Measurements from ENCODE around the gene DCAF8.

DNA sequence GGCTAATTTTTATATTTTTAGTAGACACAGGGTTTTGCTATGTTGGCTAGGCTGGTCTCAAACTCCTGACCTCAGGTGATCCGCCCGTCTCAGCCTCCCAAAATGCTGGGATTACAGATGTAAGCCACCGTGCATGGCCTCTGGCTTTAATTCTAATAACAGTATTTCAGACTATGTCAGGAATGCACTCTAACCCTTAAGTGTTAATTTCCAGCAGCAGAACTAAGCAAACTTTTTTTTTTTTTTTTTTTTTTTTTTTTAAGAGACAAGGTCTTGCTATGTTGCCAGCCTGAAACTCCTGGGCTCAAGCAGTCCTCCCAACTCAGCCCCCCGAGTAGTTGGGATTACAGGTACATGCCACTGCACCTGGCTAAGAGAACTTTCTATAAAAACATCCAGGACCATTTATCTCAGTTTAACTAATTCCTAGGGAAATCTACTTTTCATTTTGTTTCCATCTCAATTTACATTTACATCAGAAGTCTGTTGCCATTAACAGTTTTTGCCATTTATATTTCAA lies 6.5 kb downstream of the DCAF8 start:
- no peak for TF ChIP-seq EZH2 (IDR thresholded peaks at IDR 0.05; ENCODE audit: insufficient read depth, poor library complexity, severe bottlenecking)
- no peak for TF ChIP-seq EZH2phosphoT487 (IDR thresholded peaks at IDR 0.05; ENCODE audit: insufficient read depth, low read depth)

All from GM23248 (cell line).